Retinal pigment epithelial cell (primary cell): ENCODE measurements around the gene MGAT5B.
"Not testable (repeated sequence)": the region's sequence is repeated elsewhere in the genome, so short reads cannot be mapped to it uniquely, and the experiment has no call there.

Source experiments
- DNase-seq: peaks from one replicate; pipeline ENCODE4 v3.0.0-alpha.2; 2010; ENCODE audit warnings: low read depth
- H3K4me3 ChIP-seq: 2 replicates; pipeline ENCODE4 v1.5.1; 2011; ENCODE audit warnings: mild to moderate bottlenecking, low read length, control low read depth, moderate library complexity
- CTCF ChIP-seq: conservative IDR thresholded peaks from 2 replicates; pipeline ENCODE4 v1.5.1; 2011; ENCODE audit warnings: low read depth, low read length, control low read depth, inconsistent platforms

MGAT5B gene

GRCh38 chr17:76973040-76973439 lies 104.8 kb downstream of the MGAT5B start:
- no peak for TF ChIP-seq CTCF
- DNase-seq = no peak
- no peak overlapping the region for H3K4me3 ChIP-seq

- no peak overlapping the region for H3K4me3 ChIP-seq
- TF ChIP-seq CTCF = no peak
- no peak for DNase-seq
Observed at GRCh38 chr17:76974721-76975120, 106.5 kb downstream of the MGAT5B start.

GRCh38 chr17:76978050-76978449 lies 109.8 kb downstream of the MGAT5B start:
- not testable (repeated sequence) for H3K4me3 ChIP-seq, DNase-seq

- no peak for TF ChIP-seq CTCF
- no peak for DNase-seq
- H3K4me3 ChIP-seq = no peak overlapping the region
Observed at GRCh38 chr17:76981545-76982295, 113.5 kb downstream of the MGAT5B start.

- DNase-seq = no peak
- H3K4me3 ChIP-seq = no peak overlapping the region
- no peak for TF ChIP-seq CTCF
Observed at GRCh38 chr17:76982408-76983074, 114.3 kb downstream of the MGAT5B start.

GRCh38 chr17:76983075-76983775 lies 115.0 kb downstream of the MGAT5B start:
- DNase-seq = no peak
- TF ChIP-seq CTCF = no peak
- H3K4me3 ChIP-seq = no peak overlapping the region

- H3K4me3 ChIP-seq = no peak overlapping the region
- TF ChIP-seq CTCF = no peak
- DNase-seq = no peak
Observed at GRCh38 chr17:76986365-76986764, 118.2 kb downstream of the MGAT5B start.
